HepG2 (cell line): ENCODE data around the gene ZNF444. TPM values are rescaled to one million over a fixed set of nuclear protein-coding genes. Genes with fewer than 3 reads are reported as not detected.

ENCODE experiments used
- ARID2 ChIP-seq: sonication (generic); formaldehyde crosslinking; IDR thresholded peaks from 2 replicates; pipeline ENCODE4 v1.8.1; 2022; ENCODE audit warnings: mild to moderate bottlenecking, missing genetic modification reagents, borderline replicate concordance
- BRCA1 ChIP-seq: sonication (generic); formaldehyde crosslinking; IDR thresholded peaks from 2 replicates; pipeline ENCODE4 v1.4.0; 2020; ENCODE audit warnings: missing genetic modification reagents
- DPF2 ChIP-seq: sonication (generic); formaldehyde crosslinking; IDR thresholded peaks from 2 replicates; pipeline ENCODE4 v1.4.0; 2020; ENCODE audit warnings: mild to moderate bottlenecking, low read depth, missing genetic modification reagents, borderline replicate concordance
- ESRRA ChIP-seq: sonication (generic); formaldehyde crosslinking; IDR thresholded peaks from 2 replicates; pipeline ENCODE4 v1.5.1; 2020; ENCODE audit warnings: mild to moderate bottlenecking, low read depth, missing genetic modification reagents
- FOSL1 ChIP-seq: sonication (generic); formaldehyde crosslinking; IDR thresholded peaks from 2 replicates; pipeline ENCODE4 v1.9.0; 2021; ENCODE audit warnings: missing genetic modification reagents, borderline replicate concordance
- GABPB1 ChIP-seq: IDR thresholded peaks from 2 replicates; pipeline ENCODE4 v1.6.1; 2016; ENCODE audit warnings: mild to moderate bottlenecking, missing genetic modification reagents, moderate library complexity, missing compliant biosample characterization
- GATAD1 ChIP-seq: IDR thresholded peaks from 2 replicates; pipeline ENCODE4 v1.6.1; 2016; ENCODE audit warnings: missing genetic modification reagents, missing compliant biosample characterization
- GTF2F1 ChIP-seq: fragments of 150-350 bp; IDR thresholded peaks from 2 replicates; pipeline ENCODE4 v1.6.1; 2014; ENCODE audit warnings: low read length
- NFE2L2 ChIP-seq: fragments of 150-350 bp; IDR thresholded peaks from 2 replicates; pipeline ENCODE4 v1.6.1; 2014; ENCODE audit warnings: low read length
- NKX3-1 ChIP-seq: sonication (generic); formaldehyde crosslinking; IDR thresholded peaks from 2 replicates; pipeline ENCODE4 v1.5.0; 2020; ENCODE audit warnings: missing genetic modification reagents
- NR2F6 ChIP-seq, 2 experiments: IDR thresholded peaks; 2 replicates each; pipeline ENCODE4 v1.6.1; 2016; ENCODE audit warnings: antibody characterized with exemption in 1 of 2, mild to moderate bottlenecking in 1 of 2
- PRDM10 ChIP-seq: sonication (generic); formaldehyde crosslinking; IDR thresholded peaks from 2 replicates; pipeline ENCODE4 v1.4.0; 2020; ENCODE audit warnings: low read depth, missing genetic modification reagents
- SAFB2 ChIP-seq: sonication (generic); formaldehyde crosslinking; IDR thresholded peaks from 2 replicates; pipeline ENCODE4 v1.5.1; 2020; ENCODE audit warnings: missing genetic modification reagents, low read depth, mild to moderate bottlenecking, borderline replicate concordance
- SOX13 ChIP-seq, 3 experiments: fragments of 450-650 bp in 1 of 3; sonication (generic) in 1 of 3; formaldehyde crosslinking in 1 of 3; IDR thresholded peaks in 2 of 3; conservative IDR thresholded peaks in 1 of 3; 2 replicates each; pipeline versions ENCODE4 v1.5.0 to v1.6.1; 2016 to 2020; ENCODE audit warnings: antibody characterized with exemption in 1 of 3, mild to moderate bottlenecking in 1 of 3, missing compliant biosample characterization in 1 of 3, missing genetic modification reagents in 1 of 3, moderate library complexity in 1 of 3
- TP53 ChIP-seq: sonication (generic); formaldehyde crosslinking; conservative IDR thresholded peaks from 2 replicates; pipeline ENCODE4 v1.4.0; 2020; ENCODE audit warnings: missing genetic modification reagents
- ZBTB14 ChIP-seq: sonication (generic); formaldehyde crosslinking; IDR thresholded peaks from 2 replicates; pipeline ENCODE4 v1.4.0; 2020; ENCODE audit warnings: missing genetic modification reagents
- ZFP41 ChIP-seq: sonication (generic); formaldehyde crosslinking; IDR thresholded peaks from 2 replicates; pipeline ENCODE4 v1.4.0; 2020; ENCODE audit warnings: mild to moderate bottlenecking, missing genetic modification reagents, borderline replicate concordance
- ZNF101 ChIP-seq: sonication (generic); formaldehyde crosslinking; IDR thresholded peaks from 2 replicates; pipeline ENCODE4 v1.4.0; 2020; ENCODE audit warnings: mild to moderate bottlenecking, low read depth, missing genetic modification reagents, borderline replicate concordance
- ZNF17 ChIP-seq: sonication (generic); formaldehyde crosslinking; IDR thresholded peaks from 2 replicates; pipeline ENCODE4 v1.5.0; 2020; ENCODE audit warnings: mild to moderate bottlenecking, missing genetic modification reagents
- ZNF205 ChIP-seq: IDR thresholded peaks from 2 replicates; pipeline ENCODE4 v1.6.1; 2018; ENCODE audit warnings: missing biosample characterization, missing genetic modification reagents
- ZNF224 ChIP-seq: sonication (generic); formaldehyde crosslinking; IDR thresholded peaks from 2 replicates; pipeline ENCODE4 v1.5.0; 2020; ENCODE audit warnings: mild to moderate bottlenecking, missing genetic modification reagents
- ZNF225 ChIP-seq: sonication (generic); formaldehyde crosslinking; IDR thresholded peaks from 2 replicates; pipeline ENCODE4 v1.4.0; 2020; ENCODE audit warnings: mild to moderate bottlenecking, missing genetic modification reagents
- ZNF30 ChIP-seq: sonication (generic); formaldehyde crosslinking; IDR thresholded peaks from 2 replicates; pipeline ENCODE4 v1.5.0; 2020; ENCODE audit warnings: mild to moderate bottlenecking, missing genetic modification reagents
- ZNF446 ChIP-seq: sonication (generic); formaldehyde crosslinking; IDR thresholded peaks from 2 replicates; pipeline ENCODE4 v1.5.0; 2020; ENCODE audit warnings: mild to moderate bottlenecking, missing genetic modification reagents
- ZNF547 ChIP-seq: sonication (generic); formaldehyde crosslinking; IDR thresholded peaks from 2 replicates; pipeline ENCODE4 v1.5.1; 2020; ENCODE audit warnings: mild to moderate bottlenecking, missing genetic modification reagents
- ZNF597 ChIP-seq: sonication (generic); formaldehyde crosslinking; IDR thresholded peaks from 2 replicates; pipeline ENCODE4 v1.5.0; 2020; ENCODE audit warnings: missing genetic modification reagents
- ZNF761 ChIP-seq: sonication (generic); formaldehyde crosslinking; conservative IDR thresholded peaks from 2 replicates; pipeline ENCODE4 v1.4.0; 2020; ENCODE audit warnings: mild to moderate bottlenecking, missing genetic modification reagents
- polyA plus RNA-seq, 8 experiments: library from polyadenylated mRNA; depleted of rRNA in 3 of 8; stranded (reverse) in 7 of 8; unstranded in 1 of 8; fragments of >200 nt; fragmentation: Illumina TruSeq in 4 of 8; extraction: Trizol in 4 of 8; gene quantifications; 2 replicates each; pipeline versions ENCODE4 v1.2.1 to v1.2.3, GENCODE V29; 2011 to 2016; ENCODE audit warnings: low read depth in 4 of 8, missing spikeins in 1 of 8, mixed read lengths in 1 of 8; ENCODE audit not compliant: insufficient read depth in 1 of 8
- total RNA-seq, 5 experiments: library from RNA; depleted of rRNA; stranded (reverse); fragments of >200 nt; fragmentation: Illumina TruSeq; extraction: Trizol; gene quantifications; 2 replicates each; pipeline ENCODE4 v1.2.3, GENCODE V29; 2016; ENCODE audit warnings: low read depth in 1 of 5

The ZNF444 gene
- total and polyA plus RNA-seq, 2 of the 13 experiments (the other 11 are each of a cell fraction or from before 2014, with no cell fraction given), result 27.4 to 30.3 TPM

- TF ChIP-seq ZBTB14 (CRISPR knock-in tag) (no peak), ESRRA (CRISPR knock-in tag) (no peak), PRDM10 (no peak), BRCA1 (CRISPR knock-in tag) (no peak), TP53 (CRISPR knock-in tag) (no peak), FOSL1 (no peak), ZNF597 (CRISPR knock-in tag) (no peak), ZNF547 (CRISPR knock-in tag) (no peak), ZNF101 (CRISPR knock-in tag) (no peak), GABPB1 (CRISPR knock-in tag) (0 out of 2 replicates have a peak, but pooled peaks have one; percentile 22), ZNF30 (CRISPR knock-in tag) (no peak), ZNF225 (CRISPR knock-in tag) (no peak), ARID2 (no peak), GTF2F1 (no peak), NR2F6 (IDR thresholded peaks at IDR 0.05) (no peak), NR2F6 (CRISPR knock-in tag; IDR thresholded peaks at IDR 0.05) (peak; percentile 59), ZNF761 (CRISPR knock-in tag) (no peak), ZNF205 (no peak), ZNF446 (no peak), NKX3-1 (CRISPR knock-in tag) (no peak), SOX13 (IDR thresholded peaks at IDR 0.05) (no peak), SOX13 (CRISPR knock-in tag; conservative IDR thresholded peaks at IDR 0.05 in 1 of 2, IDR thresholded peaks at IDR 0.05 in 1 of 2) (no peak), GATAD1 (CRISPR knock-in tag) (no peak), ZNF17 (CRISPR knock-in tag) (no peak), DPF2 (CRISPR knock-in tag) (no peak), SAFB2 (CRISPR knock-in tag) (no peak), ZNF224 (no peak), ZFP41 (no peak), NFE2L2 (no peak)
Measured at GRCh38 chr19:56105090-56105701, 35.9 kb upstream of the ZNF444 start (continued).
